CD4-positive, alpha-beta T cell treated with Interferon gamma for 1 hour (primary cell): ENCODE measurements around the gene MKRN3.
"Not testable (repeated sequence)": the region's sequence is repeated elsewhere in the genome, so short reads cannot be mapped to it uniquely, and the experiment has no call there.

Experiments used
- DNase-seq: peaks from one replicate; pipeline ENCODE4 v3.0.0-alpha.2; 2020

Gene MKRN3

DNA sequence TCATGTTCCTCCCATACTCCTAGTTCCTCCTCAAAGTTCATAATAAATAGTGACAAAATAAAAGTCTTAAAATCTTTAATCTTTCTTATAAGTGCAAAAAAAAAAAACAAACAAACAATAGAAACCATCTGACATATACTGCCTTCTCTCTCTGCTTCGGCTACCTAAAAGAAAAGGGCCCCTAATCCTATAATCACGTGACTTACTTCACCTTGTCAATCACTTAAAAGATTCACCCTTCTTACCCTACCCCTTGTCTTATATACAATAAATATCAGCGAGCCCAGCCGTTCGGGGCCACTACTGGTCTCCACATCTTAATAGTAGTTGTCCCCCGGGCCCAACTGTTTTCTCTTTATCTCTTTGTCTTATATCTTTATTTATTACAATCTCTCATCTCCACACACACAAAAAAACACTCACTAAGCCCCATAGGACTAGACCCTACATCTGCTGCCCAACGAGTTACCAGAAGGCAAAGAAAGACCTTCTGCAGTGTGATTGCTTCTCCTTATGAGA lies 28.8 kb downstream of the MKRN3 start:
- no peak for DNase-seq

DNA sequence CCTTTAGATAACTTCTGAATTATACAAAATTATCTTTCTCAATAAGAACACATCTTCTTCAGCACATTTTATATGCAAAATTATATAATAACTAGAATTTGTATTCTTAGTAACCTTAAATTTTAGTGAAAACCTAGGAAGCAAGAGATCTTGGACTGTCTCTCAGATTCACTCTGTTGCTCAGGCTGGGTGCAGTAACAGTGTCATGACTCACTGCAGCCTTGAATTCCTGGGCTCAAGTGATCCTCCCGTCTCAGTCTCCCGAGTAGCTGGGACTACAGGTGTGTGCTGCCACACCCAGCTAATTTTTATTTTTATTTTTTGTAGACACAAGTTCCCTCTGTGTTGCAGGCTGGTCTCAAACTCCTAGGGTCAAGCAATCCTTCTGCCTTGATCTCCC lies 29.9 kb downstream of the MKRN3 start:
- DNase-seq, result no peak

DNA sequence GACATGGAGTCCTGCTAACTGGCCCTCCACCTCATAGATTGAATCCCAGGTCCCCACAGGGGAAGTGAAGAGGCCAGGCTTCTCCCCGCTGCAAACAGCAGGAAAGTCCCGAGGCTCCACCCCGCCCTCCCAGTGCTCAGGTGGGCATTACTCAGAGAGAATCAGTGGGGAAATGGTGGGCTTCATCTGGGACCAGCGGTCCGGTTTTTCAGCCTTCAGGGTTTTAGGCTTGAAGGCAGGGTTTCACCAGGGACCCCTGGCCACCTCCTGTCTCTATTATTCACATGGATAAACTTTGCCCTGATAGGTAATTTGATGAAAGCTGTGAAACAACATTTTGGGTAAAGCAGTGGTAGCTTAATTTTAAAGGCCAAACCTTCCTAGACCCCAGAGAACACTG lies 31.3 kb downstream of the MKRN3 start:
- no peak for DNase-seq

DNA sequence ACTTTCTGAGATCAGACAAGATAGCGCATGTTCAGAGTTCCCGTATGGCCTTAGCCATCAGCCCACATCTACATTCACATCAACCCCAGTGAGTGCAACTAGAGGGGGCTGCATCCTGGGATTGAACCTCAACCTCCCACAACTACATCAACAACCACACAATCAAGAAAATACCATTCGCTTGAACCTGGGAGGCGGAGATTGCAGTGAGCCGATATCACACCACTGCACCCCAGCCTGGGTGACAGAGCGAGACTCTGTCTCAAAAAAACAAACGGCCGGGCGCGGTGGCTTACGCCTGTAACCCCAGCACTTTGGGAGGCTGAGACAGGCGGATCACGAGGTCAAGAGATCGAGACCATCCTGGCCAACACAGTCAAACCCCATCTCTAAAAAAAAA lies 31.8 kb downstream of the MKRN3 start:
- not testable (repeated sequence) for DNase-seq

DNA sequence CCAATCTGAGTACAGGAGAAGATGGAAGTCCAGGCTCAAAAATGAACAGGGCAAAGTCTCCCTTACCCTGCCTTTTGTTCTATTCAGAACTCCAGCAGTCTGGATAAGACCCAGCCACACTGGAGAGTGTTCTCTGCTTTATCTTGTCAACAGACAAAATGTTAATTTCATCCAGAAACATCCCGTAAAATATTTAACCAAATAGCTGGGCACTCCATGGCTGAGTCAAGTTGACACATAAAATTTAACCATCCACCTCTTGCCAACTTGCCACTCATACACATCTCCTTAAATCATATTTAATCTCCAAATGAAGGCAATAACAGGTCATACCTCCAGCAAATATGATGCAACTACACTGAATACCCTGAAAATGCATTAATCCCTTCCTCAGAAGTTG lies 33.6 kb downstream of the MKRN3 start:
- DNase-seq, result no peak

DNA sequence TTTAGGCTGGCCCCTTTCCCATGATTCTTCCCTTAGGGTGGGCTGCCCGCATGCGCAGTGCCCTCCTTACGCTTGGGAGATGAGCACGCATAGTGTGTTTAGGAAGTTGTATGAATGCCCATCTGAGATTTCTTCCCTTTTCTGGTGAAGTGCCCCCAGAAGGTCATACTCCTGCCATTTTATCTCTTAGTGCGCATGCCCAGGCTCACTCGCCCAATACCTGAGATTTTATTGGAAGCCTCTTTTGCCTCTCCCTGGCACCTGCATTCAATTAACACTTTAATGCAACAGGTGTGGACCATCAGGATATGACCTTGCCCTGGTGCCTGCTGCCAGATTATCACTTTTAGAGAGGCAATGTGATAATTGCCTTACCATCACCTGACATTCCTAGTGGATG lies 36.6 kb downstream of the MKRN3 start:
- no peak for DNase-seq

DNA sequence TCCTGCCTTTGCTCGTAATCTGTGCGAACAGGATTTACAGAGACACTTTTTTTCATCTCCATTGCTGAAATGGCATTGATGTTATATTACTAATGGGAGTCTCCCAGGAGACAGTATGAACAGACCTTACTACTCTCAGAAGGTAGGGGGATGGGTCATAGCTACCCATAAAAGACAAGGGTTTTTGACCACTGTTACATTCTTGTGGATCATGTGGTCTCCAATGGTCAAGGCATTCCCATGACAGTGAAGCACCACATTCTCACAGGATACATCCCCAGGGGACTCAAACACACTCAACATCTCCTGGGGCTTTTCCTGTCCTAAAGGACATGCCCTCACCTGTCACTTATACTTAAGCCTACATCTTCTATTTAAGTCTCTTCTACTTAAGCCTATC lies 40.8 kb downstream of the MKRN3 start:
- DNase-seq, result no peak

DNA sequence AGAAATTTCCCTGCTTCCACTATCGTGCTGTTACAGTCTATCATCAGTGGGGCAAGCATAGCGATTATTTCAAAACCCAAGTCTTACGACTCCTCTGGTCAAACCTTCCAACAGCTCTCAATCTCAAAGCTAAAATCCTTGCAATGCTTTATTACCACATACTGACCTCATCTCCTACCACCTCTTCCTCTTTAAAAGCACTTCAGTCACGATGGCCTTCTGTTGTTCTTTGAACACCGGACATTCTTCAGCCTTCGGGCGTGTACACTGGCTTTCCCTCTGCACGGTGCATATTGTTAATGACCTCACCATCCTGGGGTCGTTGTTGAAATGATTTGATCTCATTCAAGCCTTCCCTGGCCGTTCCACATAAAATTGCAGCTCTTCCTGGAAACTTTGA lies 51.1 kb downstream of the MKRN3 start:
- DNase-seq, result no peak
